ENCODE data around the gene EBF4. TPM values are rescaled to one million over a fixed set of nuclear protein-coding genes. Genes with fewer than 3 reads are reported as not detected.

Gene EBF4
- total RNA-seq, 4 donors from 2014 or later: 1.1 to 6.0 (median 1.8) TPM

- no peak for TF ChIP-seq CTCF (IDR thresholded peaks at IDR 0.05; ENCODE audit: low read depth)
These were observed 108.7 kb downstream of the EBF4 start for GRCh38 chr20:2801286-2801728.

DNA sequence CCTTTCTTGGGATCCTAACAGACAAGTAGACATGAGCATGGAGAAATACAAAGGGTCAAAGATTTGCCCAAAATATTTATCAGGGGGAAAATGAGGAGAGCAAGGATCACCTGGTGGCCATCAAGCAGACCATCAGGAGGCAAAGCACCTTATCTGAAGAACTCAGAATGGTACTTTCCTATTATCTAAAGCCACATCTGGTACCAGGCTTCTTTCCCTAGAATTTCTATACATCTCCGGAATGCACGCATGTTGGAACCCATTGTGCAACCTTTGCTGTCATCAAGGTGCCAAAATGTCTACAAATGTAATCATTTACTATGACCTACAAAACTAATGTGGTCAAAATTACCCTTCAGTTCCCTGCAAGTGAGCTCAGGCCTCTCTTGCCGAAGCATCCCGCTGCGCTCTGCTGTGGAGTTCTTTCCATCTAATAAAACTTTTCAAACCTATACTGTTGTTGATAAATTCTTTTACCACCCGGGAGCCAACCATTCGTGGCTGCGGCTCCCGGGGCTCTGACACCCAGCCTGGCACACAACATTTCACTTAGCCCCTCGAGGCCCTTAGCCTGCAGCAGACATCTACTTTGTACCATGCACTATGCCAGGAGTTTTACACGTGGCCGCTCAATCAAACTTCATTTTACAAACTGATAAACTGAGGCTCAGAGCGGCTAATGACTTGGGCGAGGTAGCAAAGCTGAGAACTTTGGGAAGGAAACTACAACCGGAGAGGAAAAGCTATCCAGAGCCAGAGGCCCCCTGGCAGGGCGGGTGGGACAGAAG is 111.7 kb downstream of the EBF4 start:
- TF ChIP-seq CTCF (IDR thresholded peaks at IDR 0.05; ENCODE audit: low read depth): no peak

GRCh38 chr20:2804852-2805688 is 112.5 kb downstream of the EBF4 start:
- TF ChIP-seq CTCF (IDR thresholded peaks at IDR 0.05; ENCODE audit: low read depth): no peak

DNA sequence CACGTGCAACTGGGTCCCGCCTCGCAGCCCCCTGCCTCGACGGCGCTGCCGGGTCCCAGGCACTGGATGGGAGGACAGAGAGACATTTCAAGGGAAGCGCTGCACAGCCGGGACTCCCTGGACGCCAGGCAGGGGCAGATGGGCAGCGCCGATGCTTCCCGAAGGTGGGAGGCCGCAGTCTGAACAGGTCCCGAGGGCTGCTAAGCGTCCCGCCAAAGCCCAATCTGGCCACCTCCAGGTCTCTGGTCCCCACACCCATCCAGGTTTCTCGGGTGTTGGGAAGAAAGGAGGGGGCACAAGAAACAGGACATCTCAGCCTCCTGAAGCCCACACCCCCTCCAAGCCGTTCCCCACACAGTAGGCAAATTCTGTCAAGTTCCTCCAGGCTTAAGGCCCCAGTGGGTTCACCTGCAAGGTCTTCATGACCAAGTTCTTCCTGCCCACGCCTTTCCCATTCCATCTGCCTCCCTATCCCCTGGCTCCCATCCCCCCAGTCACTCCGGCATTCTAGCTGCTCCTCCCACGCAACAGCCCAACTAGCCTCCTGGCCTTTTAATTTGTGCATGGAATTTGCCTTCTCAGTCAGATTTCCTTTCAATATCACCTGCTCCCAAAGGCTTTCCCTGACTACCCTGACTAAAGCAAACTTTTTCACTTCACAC is 113.2 kb downstream of the EBF4 start:
- no peak for TF ChIP-seq CTCF (IDR thresholded peaks at IDR 0.05; ENCODE audit: low read depth)

- TF ChIP-seq CTCF (IDR thresholded peaks at IDR 0.05; ENCODE audit: low read depth): no peak
These were observed 113.7 kb downstream of the EBF4 start for GRCh38 chr20:2806351-2806701.

- TF ChIP-seq CTCF (IDR thresholded peaks at IDR 0.05; ENCODE audit: low read depth): no peak
These were observed 114.4 kb downstream of the EBF4 start for GRCh38 chr20:2807019-2807418.

DNA sequence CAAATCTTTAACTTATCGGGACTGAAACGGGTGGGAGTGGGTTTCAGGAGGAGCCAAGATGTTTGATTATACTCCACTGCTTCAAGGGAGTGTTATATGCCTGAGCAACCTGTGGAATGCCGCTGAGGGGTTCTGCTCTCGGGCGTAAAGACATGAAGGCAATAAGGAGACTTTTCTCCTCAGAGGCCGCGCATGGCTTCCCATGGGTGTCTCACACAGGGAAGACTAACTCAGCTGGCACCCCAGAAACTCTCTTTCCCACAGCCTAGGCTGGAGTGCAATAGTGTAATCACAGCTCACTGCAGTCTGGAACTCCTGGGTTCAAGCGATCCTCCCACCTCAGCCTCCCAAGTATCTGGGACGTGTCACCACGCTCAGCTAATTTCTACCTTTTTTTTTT is 117.1 kb downstream of the EBF4 start:
- no peak for TF ChIP-seq CTCF (IDR thresholded peaks at IDR 0.05; ENCODE audit: low read depth)
